Measurements from ENCODE around the gene TBX6.

The TBX6 gene

GRCh38 chr16:30076276-30076791 is 15.4 kb downstream of the TBX6 start:
- ATAC-seq = peak; percentile 20
- no peak for TF ChIP-seq ZNF8 (CRISPR knock-in tag; IDR thresholded peaks at IDR 0.05)
- no peak for TF ChIP-seq ZFP3 (CRISPR knock-in tag; IDR thresholded peaks at IDR 0.05)
- TF ChIP-seq OSR1 (CRISPR knock-in tag; IDR thresholded peaks at IDR 0.05) = no peak
- no peak for TF ChIP-seq ESRRG (CRISPR knock-in tag; IDR thresholded peaks at IDR 0.05)
- TF ChIP-seq SNAI2 (CRISPR knock-in tag; IDR thresholded peaks at IDR 0.05) = no peak

- TF ChIP-seq GLIS3 (CRISPR knock-in tag; IDR thresholded peaks at IDR 0.05) (peak; percentile 67; the same call in 1 of the 2 replicates), OSR1 (CRISPR knock-in tag; IDR thresholded peaks at IDR 0.05) (no peak), ZC3H10 (CRISPR knock-in tag; IDR thresholded peaks at IDR 0.05) (no peak), ARNTL (CRISPR knock-in tag; IDR thresholded peaks at IDR 0.05; ENCODE audit: borderline replicate concordance, low read depth) (no peak), TCF4 (CRISPR knock-in tag; IDR thresholded peaks at IDR 0.05; ENCODE audit: borderline replicate concordance) (no peak), ZFP30 (CRISPR knock-in tag; IDR thresholded peaks at IDR 0.05) (no peak), BACH2 (CRISPR knock-in tag; IDR thresholded peaks at IDR 0.05; ENCODE audit: borderline replicate concordance) (no peak), ZNF8 (CRISPR knock-in tag; IDR thresholded peaks at IDR 0.05) (no peak), SNAI2 (CRISPR knock-in tag; IDR thresholded peaks at IDR 0.05) (no peak), PATZ1 (CRISPR knock-in tag; IDR thresholded peaks at IDR 0.05; ENCODE audit: borderline replicate concordance) (no peak), CSDC2 (CRISPR knock-in tag; IDR thresholded peaks at IDR 0.05) (no peak)
- TF ChIP-seq, protein P1, sequence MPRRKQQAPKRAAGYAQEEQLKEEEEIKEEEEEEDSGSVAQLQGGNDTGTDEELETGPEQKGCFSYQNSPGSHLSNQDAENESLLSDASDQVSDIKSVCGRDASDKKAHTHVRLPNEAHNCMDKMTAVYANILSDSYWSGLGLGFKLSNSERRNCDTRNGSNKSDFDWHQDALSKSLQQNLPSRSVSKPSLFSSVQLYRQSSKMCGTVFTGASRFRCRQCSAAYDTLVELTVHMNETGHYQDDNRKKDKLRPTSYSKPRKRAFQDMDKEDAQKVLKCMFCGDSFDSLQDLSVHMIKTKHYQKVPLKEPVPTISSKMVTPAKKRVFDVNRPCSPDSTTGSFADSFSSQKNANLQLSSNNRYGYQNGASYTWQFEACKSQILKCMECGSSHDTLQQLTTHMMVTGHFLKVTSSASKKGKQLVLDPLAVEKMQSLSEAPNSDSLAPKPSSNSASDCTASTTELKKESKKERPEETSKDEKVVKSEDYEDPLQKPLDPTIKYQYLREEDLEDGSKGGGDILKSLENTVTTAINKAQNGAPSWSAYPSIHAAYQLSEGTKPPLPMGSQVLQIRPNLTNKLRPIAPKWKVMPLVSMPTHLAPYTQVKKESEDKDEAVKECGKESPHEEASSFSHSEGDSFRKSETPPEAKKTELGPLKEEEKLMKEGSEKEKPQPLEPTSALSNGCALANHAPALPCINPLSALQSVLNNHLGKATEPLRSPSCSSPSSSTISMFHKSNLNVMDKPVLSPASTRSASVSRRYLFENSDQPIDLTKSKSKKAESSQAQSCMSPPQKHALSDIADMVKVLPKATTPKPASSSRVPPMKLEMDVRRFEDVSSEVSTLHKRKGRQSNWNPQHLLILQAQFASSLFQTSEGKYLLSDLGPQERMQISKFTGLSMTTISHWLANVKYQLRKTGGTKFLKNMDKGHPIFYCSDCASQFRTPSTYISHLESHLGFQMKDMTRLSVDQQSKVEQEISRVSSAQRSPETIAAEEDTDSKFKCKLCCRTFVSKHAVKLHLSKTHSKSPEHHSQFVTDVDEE (CRISPR knock-in tag; IDR thresholded peaks at IDR 0.05) = no peak
- TF ChIP-seq, protein P2, sequence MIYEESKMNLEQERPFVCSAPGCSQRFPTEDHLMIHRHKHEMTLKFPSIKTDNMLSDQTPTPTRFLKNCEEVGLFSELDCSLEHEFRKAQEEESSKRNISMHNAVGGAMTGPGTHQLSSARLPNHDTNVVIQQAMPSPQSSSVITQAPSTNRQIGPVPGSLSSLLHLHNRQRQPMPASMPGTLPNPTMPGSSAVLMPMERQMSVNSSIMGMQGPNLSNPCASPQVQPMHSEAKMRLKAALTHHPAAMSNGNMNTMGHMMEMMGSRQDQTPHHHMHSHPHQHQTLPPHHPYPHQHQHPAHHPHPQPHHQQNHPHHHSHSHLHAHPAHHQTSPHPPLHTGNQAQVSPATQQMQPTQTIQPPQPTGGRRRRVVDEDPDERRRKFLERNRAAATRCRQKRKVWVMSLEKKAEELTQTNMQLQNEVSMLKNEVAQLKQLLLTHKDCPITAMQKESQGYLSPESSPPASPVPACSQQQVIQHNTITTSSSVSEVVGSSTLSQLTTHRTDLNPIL (CRISPR knock-in tag; IDR thresholded peaks at IDR 0.05; ENCODE audit: low read depth) = 0 out of 2 replicates have a peak, but pooled peaks have one; percentile 35
- TF ChIP-seq, protein P3, sequence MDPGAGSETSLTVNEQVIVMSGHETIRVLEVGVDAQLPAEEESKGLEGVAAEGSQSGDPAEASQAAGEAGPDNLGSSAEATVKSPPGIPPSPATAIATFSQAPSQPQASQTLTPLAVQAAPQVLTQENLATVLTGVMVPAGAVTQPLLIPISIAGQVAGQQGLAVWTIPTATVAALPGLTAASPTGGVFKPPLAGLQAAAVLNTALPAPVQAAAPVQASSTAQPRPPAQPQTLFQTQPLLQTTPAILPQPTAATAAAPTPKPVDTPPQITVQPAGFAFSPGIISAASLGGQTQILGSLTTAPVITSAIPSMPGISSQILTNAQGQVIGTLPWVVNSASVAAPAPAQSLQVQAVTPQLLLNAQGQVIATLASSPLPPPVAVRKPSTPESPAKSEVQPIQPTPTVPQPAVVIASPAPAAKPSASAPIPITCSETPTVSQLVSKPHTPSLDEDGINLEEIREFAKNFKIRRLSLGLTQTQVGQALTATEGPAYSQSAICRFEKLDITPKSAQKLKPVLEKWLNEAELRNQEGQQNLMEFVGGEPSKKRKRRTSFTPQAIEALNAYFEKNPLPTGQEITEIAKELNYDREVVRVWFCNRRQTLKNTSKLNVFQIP (CRISPR knock-in tag; IDR thresholded peaks at IDR 0.05; ENCODE audit: borderline replicate concordance, low read depth) = no peak
- peak; percentile 94 for ATAC-seq
Measured at GRCh38 chr16:30075503-30076275, 16.0 kb downstream of the TBX6 start, which contains the start of gene PPP4C. Gene PPP4C, plus strand, starts transcription at chr16:30075994. Its CDS starts 384 bp downstream, at chr16:30076378.

DNA sequence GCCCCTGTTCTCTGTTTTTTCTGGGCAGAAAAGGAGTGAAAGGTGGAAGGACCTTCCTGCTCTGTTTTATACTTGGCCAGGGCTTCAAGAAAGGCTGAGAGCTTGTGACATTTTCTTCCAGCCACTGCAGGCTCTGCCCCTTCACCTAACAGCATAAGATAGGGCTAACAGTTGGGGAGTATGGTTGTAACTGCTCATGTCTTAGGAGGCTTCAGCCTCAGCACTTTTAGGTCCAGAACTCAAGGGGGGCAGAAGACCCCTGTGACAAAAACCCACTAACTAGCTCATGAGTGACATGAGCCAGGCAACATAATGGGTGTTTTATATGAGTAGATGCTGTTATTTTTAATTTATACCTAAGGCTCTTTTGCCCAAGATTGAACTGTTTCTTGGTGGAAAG is 21.2 kb downstream of the TBX6 start:
- TF ChIP-seq, protein P3 (CRISPR knock-in tag; IDR thresholded peaks at IDR 0.05; ENCODE audit: borderline replicate concordance, low read depth) = no peak
- no peak for TF ChIP-seq BACH2 (CRISPR knock-in tag; IDR thresholded peaks at IDR 0.05; ENCODE audit: borderline replicate concordance)
- TF ChIP-seq ZNF565 (CRISPR knock-in tag; conservative IDR thresholded peaks at IDR 0.05; ENCODE audit: low read depth) = no peak
- TF ChIP-seq, protein P4, sequence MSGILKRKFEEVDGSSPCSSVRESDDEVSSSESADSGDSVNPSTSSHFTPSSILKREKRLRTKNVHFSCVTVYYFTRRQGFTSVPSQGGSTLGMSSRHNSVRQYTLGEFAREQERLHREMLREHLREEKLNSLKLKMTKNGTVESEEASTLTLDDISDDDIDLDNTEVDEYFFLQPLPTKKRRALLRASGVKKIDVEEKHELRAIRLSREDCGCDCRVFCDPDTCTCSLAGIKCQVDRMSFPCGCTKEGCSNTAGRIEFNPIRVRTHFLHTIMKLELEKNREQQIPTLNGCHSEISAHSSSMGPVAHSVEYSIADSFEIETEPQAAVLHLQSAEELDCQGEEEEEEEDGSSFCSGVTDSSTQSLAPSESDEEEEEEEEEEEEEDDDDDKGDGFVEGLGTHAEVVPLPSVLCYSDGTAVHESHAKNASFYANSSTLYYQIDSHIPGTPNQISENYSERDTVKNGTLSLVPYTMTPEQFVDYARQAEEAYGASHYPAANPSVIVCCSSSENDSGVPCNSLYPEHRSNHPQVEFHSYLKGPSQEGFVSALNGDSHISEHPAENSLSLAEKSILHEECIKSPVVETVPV (CRISPR knock-in tag; IDR thresholded peaks at IDR 0.05) = no peak
- TF ChIP-seq TOX (CRISPR knock-in tag; IDR thresholded peaks at IDR 0.05; ENCODE audit: borderline replicate concordance) = no peak
- TF ChIP-seq ISL1 (CRISPR knock-in tag; IDR thresholded peaks at IDR 0.05) = no peak
- no peak for TF ChIP-seq GLIS3 (CRISPR knock-in tag; IDR thresholded peaks at IDR 0.05)
- TF ChIP-seq ZFP3 (CRISPR knock-in tag; IDR thresholded peaks at IDR 0.05) = no peak
- no peak for TF ChIP-seq ZC3H10 (CRISPR knock-in tag; IDR thresholded peaks at IDR 0.05)
- no peak for TF ChIP-seq ARNTL (CRISPR knock-in tag; IDR thresholded peaks at IDR 0.05; ENCODE audit: borderline replicate concordance, low read depth)
- TF ChIP-seq, protein P1 (CRISPR knock-in tag; IDR thresholded peaks at IDR 0.05) = no peak
- TF ChIP-seq CSDC2 (CRISPR knock-in tag; IDR thresholded peaks at IDR 0.05) = no peak
- no peak for ATAC-seq
